HEK293 (cell line): Measurements from ENCODE around the gene KRT24.

Experiments used
- GLIS1 ChIP-seq: fragments of 450-650 bp; formaldehyde crosslinking; IDR thresholded peaks from 2 replicates; pipeline ENCODE4 v1.5.1; 2016; ENCODE audit warnings: missing biosample characterization, missing genetic modification characterization
- KLF10 ChIP-seq: fragments of 450-650 bp; IDR thresholded peaks from 2 replicates; pipeline ENCODE4 v1.5.1; 2018; ENCODE audit warnings: missing biosample characterization, mild to moderate bottlenecking, missing genetic modification characterization
- SP2 ChIP-seq: fragments of 450-650 bp; formaldehyde crosslinking; IDR thresholded peaks from 2 replicates; pipeline ENCODE4 v1.5.1; 2016; ENCODE audit warnings: missing biosample characterization, missing genetic modification characterization
- TRIM28 ChIP-seq: IDR thresholded peaks from 2 replicates; pipeline ENCODE4 v1.6.1; 2011; ENCODE audit warnings: low read length, control low read depth, borderline replicate concordance
- YY1 ChIP-seq: fragments of 450-650 bp; formaldehyde crosslinking; IDR thresholded peaks from 2 replicates; pipeline ENCODE4 v1.5.1; 2018; ENCODE audit warnings: missing biosample characterization, missing genetic modification characterization
- ZBTB21 ChIP-seq: fragments of 450-650 bp; formaldehyde crosslinking; IDR thresholded peaks from 2 replicates; pipeline ENCODE4 v1.5.1; 2017; ENCODE audit warnings: missing biosample characterization, missing genetic modification characterization
- ZNF239 ChIP-seq: fragments of 450-650 bp; formaldehyde crosslinking; IDR thresholded peaks from 2 replicates; pipeline ENCODE4 v1.5.1; 2016; ENCODE audit warnings: missing biosample characterization, missing genetic modification characterization
- ZNF549 ChIP-seq: fragments of 450-650 bp; IDR thresholded peaks from 2 replicates; pipeline ENCODE4 v1.5.1; 2018; ENCODE audit warnings: missing biosample characterization, missing genetic modification characterization, mild to moderate bottlenecking, inconsistent platforms, moderate library complexity
- TF ChIP-seq, protein P1 (sequence below): fragments of 450-650 bp; formaldehyde crosslinking; IDR thresholded peaks from 2 replicates; pipeline ENCODE4 v1.5.1; 2016; ENCODE audit warnings: missing biosample characterization, missing genetic modification characterization

DNA sequence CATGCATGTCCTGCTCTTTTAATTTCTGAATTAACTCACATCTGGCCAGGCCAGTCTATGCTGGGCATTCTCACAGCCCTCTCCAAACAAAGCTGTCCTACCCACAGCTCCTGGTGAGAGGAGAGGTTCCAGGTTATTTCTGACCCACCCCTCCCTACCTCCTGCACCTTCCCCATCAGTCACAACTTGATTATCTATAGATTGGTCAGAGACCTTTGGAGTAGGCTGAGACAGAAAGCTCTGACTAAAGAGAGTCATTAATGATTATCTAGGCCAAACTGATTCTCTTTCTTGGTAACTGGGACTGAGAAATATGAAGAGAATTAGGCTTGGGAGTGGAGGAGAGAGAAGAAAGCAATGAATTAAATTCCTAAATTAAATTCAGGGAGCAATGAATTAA is 37.2 kb downstream of the KRT24 start:
- TF ChIP-seq GLIS1 (tag by site-specific recombination) (no peak), YY1 (tag by site-specific recombination) (no peak), ZNF549 (tag by site-specific recombination) (no peak), TRIM28 (no peak), ZNF239 (tag by site-specific recombination) (no peak), KLF10 (tag by site-specific recombination) (no peak), ZBTB21 (tag by site-specific recombination) (no peak), SP2 (no peak)
- TF ChIP-seq, protein P1, sequence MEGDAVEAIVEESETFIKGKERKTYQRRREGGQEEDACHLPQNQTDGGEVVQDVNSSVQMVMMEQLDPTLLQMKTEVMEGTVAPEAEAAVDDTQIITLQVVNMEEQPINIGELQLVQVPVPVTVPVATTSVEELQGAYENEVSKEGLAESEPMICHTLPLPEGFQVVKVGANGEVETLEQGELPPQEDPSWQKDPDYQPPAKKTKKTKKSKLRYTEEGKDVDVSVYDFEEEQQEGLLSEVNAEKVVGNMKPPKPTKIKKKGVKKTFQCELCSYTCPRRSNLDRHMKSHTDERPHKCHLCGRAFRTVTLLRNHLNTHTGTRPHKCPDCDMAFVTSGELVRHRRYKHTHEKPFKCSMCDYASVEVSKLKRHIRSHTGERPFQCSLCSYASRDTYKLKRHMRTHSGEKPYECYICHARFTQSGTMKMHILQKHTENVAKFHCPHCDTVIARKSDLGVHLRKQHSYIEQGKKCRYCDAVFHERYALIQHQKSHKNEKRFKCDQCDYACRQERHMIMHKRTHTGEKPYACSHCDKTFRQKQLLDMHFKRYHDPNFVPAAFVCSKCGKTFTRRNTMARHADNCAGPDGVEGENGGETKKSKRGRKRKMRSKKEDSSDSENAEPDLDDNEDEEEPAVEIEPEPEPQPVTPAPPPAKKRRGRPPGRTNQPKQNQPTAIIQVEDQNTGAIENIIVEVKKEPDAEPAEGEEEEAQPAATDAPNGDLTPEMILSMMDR (tag by site-specific recombination): no peak
